Mucosa of descending colon (tissue), 3 donors: ENCODE measurements around the gene ATP1A3. TPM values are rescaled to one million over a fixed set of nuclear protein-coding genes. Genes with fewer than 3 reads are reported as not detected.

ENCODE experiments used
- ATAC-seq: fragments of 200-7000 bp; cut with Tn5 transposase; one replicate; pipeline ENCODE4 v1.9.1; 2020; ENCODE audit warnings: mild to moderate bottlenecking, moderate library complexity
- DNase-seq, 3 donors: peaks; one replicate each; pipeline ENCODE4 v3.0.0-alpha.2; 2020
- H3K36me3 ChIP-seq: fragments of 200-600 bp; one replicate; pipeline ENCODE4 v1.8.0; 2021; ENCODE audit warnings: low read depth, mild to moderate bottlenecking
- H3K4me1 ChIP-seq: fragments of 200-600 bp; one replicate; pipeline ENCODE4 v1.8.0; 2021; ENCODE audit warnings: low read depth, mild to moderate bottlenecking
- H3K4me3 ChIP-seq: fragments of 200-600 bp; one replicate; pipeline ENCODE4 v1.8.0; 2021; ENCODE audit warnings: mild to moderate bottlenecking
- H3K9me3 ChIP-seq: fragments of 200-600 bp; one replicate; pipeline ENCODE4 v1.8.0; 2021; ENCODE audit warnings: mild to moderate bottlenecking
- CTCF ChIP-seq: fragments of 200-600 bp; IDR thresholded peaks from one replicate; pipeline ENCODE4 v1.8.0; 2022; ENCODE audit warnings: antibody characterized with exemption, mild to moderate bottlenecking
- intact Hi-C, 2 donors: fragments of 100-400 bp; cut with DNase I in 1 of 2; cut with micrococcal nuclease in 1 of 2; formaldehyde crosslinking; loops; one replicate each; pipeline versions ENCODE4 v1.11.0 to v1.11.1; 2022; cut with DNase I, micrococcal nuclease
- total RNA-seq, 3 donors: library from RNA; stranded (reverse); fragmentation: NEBNext Ultra II Directional in 2 of 3; extraction: Animal tissue kit (Norgen Biotek cat#: 25700) in 2 of 3; gene quantifications; one replicate each; pipeline versions ENCODE4 v1.2.1 to v1.2.4, GENCODE V29; 2021 to 2023
- donor health status: DM: no; HTN: no; CAD: no; lungs with moderate emphysema.
- donor health status: DM: no; HTN: no; CAD: no.
- donor health status: DM: no; HTN: yes; CAD: no.

ATP1A3 gene
- total RNA-seq, 3 donors from 2014 or later: 8.3 TPM; not detected in 2

- ATAC-seq: no peak
- TF ChIP-seq CTCF: no peak
- Histone ChIP-seq H3K9me3 (no peaks in the 10 kb centered on the region), H3K4me1 (peaks cover 16% of the 10 kb centered on the region), H3K4me3 (no peak overlapping the region), H3K36me3 (no peaks in the 10 kb centered on the region)
- intact Hi-C loops: no loop called here
- DNase-seq: no peak
Measured at GRCh38 chr19:41924151-41925145, 69.6 kb downstream of the ATP1A3 start.

GRCh38 chr19:41923045-41923788, 70.8 kb downstream of the ATP1A3 start:
- intact Hi-C loops: no loop called here
- no peak for TF ChIP-seq CTCF
- H3K4me1 ChIP-seq: peaks cover 4% of the 10 kb centered on the region
- no peak overlapping the region for H3K4me3 ChIP-seq
- H3K36me3 ChIP-seq: no peaks in the 10 kb centered on the region
- H3K9me3 ChIP-seq: no peaks in the 10 kb centered on the region
- ATAC-seq: no peak
- DNase-seq: no peak

- DNase-seq: peak in 1 of 3 donors; percentile 40
- no peak for TF ChIP-seq CTCF
- intact Hi-C loops: no loop called here
- no peak overlapping the region for H3K4me3 ChIP-seq
- H3K9me3 ChIP-seq: no peaks in the 10 kb centered on the region
- H3K4me1 ChIP-seq: no peaks in the 10 kb centered on the region
- H3K36me3 ChIP-seq: no peaks in the 10 kb centered on the region
- ATAC-seq: no peak
Measured at GRCh38 chr19:41922585-41922984, 71.4 kb downstream of the ATP1A3 start.

GRCh38 chr19:41921577-41922576, 72.2 kb downstream of the ATP1A3 start:
- Histone ChIP-seq H3K36me3 (no peaks in the 10 kb centered on the region), H3K9me3 (no peaks in the 10 kb centered on the region), H3K4me1 (no peaks in the 10 kb centered on the region), H3K4me3 (no peak overlapping the region)
- DNase-seq (no peak), ATAC-seq (no peak)
- intact Hi-C loops: no loop called here
- TF ChIP-seq CTCF: no peak
